ENCODE data around the gene TMEM151B. TPM values are rescaled to one million over a fixed set of nuclear protein-coding genes. Genes with fewer than 3 reads are reported as not detected.
"Not testable (repeated sequence)": the region's sequence is repeated elsewhere in the genome, so short reads cannot be mapped to it uniquely, and the experiment has no call there.

Gene TMEM151B
- polyA plus RNA-seq, 4 donors = 0.62 to 1.5 (median 1.1) TPM

DNA sequence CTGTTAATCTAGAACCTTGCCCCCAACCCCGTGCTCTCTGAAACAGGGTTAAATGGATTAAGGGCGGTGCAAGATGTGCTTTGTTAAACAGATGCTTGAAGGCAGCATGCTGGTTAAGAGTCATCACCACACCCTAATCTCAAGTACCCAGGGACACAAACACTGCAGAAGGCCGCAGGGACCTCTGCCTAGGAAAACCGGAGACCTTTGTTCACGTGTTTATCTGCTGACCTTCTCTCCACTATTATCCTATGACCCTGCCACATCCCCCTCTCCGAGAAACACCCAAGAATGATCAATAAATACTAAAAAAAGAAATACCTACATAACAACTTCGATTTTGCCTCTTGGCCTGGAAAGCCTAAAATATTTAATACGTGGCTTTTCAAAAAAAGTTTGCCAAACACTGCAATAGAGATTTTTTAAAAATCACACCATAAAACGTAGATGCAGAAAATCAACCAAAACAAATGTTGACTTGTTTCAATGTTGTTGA is 46.9 kb downstream of the TMEM151B start:
- not testable (repeated sequence) for DNase-seq (ENCODE audit: low read depth in 4 of 4, low spot score in 3 of 4)

- no peak for DNase-seq (ENCODE audit: low read depth in 4 of 4, low spot score in 3 of 4)
Measured at GRCh38 chr6:44321210-44321609, 51.0 kb downstream of the TMEM151B start.

DNA sequence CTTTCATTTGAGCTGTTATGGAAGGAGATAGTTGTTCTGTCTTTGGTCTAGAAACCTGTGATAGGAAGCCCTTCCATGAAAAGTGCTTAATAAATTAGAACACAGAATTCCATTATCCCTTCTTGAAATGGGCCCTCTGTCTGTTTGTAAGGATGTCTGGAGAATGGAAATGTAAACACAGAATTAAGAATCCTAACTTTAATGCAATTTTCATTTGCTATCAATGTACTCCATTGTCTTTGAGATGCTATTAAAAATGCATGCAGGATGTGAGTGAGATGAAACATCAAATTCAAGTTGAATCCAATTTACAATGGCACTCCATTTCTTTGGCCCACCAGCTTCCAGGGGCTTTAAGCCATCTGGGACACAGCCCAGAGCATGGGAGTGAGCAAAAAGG is 56.8 kb downstream of the TMEM151B start:
- DNase-seq (ENCODE audit: low read depth in 4 of 4, low spot score in 3 of 4) = no peak

DNA sequence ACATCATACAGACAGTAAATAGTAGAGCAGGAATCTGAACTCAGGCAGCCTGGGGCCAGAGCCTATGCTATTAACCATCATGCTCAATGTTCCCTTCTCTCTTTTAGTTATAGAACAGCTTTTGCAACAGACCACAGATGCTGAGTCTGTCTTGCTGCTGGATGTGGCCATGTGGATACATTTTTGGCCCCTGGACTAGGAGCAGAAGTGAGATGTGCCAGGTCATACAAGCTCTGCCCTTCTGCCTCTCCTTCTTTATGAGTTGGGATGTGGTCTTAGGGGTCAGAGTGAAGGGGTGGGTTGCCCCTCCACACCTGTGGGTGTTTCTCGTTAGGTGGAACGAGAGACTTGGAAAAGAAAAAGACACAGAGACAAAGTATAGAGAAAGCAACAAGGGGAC is 57.5 kb downstream of the TMEM151B start:
- DNase-seq (ENCODE audit: low read depth in 4 of 4, low spot score in 3 of 4) = no peak

DNA sequence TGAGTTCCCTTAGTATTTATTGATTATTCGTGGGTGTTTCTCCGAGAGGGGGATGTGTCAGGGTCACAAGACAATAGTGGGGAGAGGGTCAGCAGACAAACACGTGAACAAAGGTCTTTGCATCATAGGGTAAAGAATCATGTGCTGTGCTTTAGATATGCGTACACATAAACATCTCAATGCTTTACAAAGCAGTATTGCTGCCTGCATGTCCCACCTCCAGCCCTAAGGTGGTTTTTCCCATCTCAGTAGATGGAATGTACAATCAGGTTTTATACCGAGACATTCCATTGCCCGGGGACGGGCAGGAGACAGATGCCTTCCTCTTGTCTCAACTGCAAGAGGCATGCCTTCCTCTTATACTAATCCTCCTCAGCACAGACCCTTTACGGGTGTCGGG is 58.0 kb downstream of the TMEM151B start:
- DNase-seq (ENCODE audit: low read depth in 4 of 4, low spot score in 3 of 4) = not testable (repeated sequence)

DNA sequence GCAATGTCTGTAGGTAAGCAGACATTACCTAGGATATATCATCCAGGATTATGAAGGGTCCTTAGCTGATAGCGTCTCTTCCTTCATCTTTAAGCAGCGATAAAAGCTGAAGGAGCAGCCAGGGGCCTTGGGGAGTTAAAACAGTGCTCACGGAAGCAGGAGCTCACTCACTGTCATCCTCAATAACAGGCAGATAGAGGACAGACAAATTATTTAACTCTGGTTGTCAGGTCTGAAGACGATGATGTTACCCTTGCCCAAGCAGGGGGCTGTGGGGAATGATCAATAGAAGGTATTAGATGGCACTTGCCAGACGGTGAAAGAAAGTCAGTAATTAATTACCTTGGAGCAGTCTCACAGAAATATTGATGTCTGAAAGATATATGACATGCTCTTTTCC is 59.6 kb downstream of the TMEM151B start:
- no peak for DNase-seq (ENCODE audit: low read depth in 4 of 4, low spot score in 3 of 4)

DNA sequence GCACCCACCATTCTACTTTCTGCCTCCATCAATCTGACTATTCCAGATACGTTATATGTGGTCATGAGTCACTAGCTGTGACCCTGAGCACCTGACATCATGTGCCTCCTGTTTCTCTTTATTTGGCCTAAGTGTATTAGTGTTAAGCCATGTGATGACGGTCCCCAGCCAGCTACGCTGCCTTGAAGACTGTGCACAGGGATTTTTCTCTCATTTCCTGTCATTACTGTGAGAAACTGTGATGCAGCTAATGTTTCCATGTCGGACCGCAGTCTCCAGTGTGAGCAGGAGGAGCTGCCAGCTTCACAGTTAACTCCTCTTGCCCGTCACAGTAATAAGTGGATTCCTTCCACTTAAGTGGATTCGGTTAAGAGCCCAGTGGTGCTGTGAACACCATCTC is 62.3 kb downstream of the TMEM151B start:
- no peak for DNase-seq (ENCODE audit: low read depth in 4 of 4, low spot score in 3 of 4)

- DNase-seq (ENCODE audit: low read depth in 4 of 4, low spot score in 3 of 4) = no peak
Measured at GRCh38 chr6:44333273-44333919, 63.1 kb downstream of the TMEM151B start.

GRCh38 chr6:44333942-44334341 is 63.7 kb downstream of the TMEM151B start:
- DNase-seq (ENCODE audit: low read depth in 4 of 4, low spot score in 3 of 4) = no peak

- DNase-seq (ENCODE audit: low read depth in 4 of 4, low spot score in 3 of 4) = no peak
Measured at GRCh38 chr6:44335631-44336030, 65.4 kb downstream of the TMEM151B start.

- peak in 1 of 4 donors; percentile 51 for DNase-seq (ENCODE audit: low read depth in 4 of 4, low spot score in 3 of 4)
Measured at GRCh38 chr6:44338228-44339122, 68.2 kb downstream of the TMEM151B start.

DNA sequence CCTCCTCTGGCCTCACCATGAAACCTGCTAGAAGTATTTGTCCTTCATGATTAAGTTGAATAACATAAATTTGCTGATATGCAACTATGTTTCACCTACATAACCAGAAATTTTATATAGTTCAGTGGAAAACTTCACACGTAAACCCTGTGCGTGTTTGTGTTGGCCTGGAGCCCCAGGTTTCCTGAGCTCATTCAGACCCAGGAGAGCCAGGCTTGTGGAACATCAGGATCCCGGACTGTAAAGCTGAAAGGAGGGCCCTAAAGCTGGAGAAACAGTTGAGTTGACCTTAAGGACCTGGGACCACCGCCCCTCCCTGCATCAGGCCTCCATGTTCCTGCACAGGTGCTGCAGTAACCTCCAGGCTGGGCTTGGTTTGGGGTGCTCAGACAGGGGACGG is 69.1 kb downstream of the TMEM151B start:
- DNase-seq (ENCODE audit: low read depth in 4 of 4, low spot score in 3 of 4) = no peak

DNA sequence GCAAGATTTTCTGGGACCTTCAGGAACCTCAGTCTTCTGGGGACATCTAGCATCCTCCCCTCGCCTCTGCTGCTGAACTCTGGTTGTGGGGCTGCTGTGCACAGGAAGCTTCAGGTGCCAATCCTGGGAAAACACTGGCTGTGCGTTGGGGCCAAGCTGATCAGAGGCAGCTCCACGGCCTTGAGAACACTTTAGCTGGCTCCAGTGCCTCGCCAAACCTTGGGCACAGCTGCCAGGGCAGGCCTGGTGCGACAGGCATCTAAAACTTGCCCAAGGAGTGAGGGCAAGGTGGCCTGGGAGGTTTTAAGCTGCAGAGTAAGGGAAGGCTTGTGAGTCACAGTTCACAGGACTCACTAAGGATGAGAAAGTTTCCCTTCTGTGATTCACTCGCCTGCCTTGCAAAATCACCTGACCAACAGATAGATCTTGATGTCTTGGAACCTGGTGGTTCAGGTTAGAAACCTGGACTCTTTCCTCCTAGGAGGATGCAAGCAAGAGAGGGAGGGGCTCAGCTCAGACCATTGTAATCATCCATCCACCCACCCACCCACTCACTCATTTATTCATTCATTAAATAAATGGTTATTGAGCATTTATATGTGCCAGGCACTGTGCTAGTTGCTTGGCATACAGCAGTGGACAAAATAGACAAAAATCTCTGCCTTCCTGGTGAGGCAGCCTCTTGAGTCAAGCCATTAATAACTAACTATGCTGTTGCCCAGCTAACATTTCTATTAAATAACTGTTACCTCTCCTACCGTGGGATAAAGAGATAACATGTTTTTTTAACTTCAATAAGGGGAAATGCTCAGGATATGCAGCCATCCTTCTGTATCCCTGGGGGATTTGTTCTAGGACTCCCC is 69.7 kb downstream of the TMEM151B start:
- DNase-seq (ENCODE audit: low read depth in 4 of 4, low spot score in 3 of 4) = no peak

DNA sequence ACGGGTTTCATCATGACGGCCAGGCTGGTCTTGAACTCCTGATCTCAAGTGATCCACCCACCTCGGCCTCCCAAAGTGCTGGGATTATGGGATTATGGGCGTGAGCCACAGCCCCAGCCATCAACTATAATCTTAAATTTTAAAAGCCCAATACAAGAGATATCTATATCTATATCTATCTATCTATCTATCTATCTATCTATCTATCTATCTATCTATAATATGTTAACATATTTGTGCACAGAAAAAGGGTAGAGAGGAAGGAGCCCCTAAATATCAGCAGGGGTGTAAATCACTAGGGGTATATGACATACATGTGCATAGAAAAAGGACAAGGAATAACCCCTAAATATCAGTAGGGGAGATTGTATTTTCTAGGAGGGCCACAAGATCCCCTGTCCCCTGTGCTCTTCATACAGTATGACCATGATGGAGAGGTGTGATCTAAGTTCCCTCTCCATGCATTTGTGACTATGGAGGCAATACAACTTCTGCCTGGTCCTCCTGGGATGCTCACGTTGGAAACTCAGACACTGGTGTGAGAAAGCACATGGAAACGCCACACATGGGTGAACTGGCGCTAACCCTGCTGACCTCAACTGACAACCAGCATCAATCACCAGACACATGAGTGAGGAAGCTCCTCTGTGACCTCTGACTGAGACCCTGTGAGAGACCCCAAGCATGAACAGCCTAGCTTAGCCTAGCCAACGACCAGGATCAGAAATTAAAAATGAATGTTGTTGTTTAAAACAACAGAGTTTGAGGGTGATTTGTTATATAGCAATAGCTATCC is 71.0 kb downstream of the TMEM151B start:
- peak in 1 of 4 donors; percentile 42 for DNase-seq (ENCODE audit: low read depth in 4 of 4, low spot score in 3 of 4)

- DNase-seq (ENCODE audit: low read depth in 4 of 4, low spot score in 3 of 4) = no peak
Measured at GRCh38 chr6:44342052-44342451, 71.8 kb downstream of the TMEM151B start.

- peak in 1 of 4 donors; percentile 19 for DNase-seq (ENCODE audit: low read depth in 4 of 4, low spot score in 3 of 4)
Measured at GRCh38 chr6:44342489-44342888, 72.2 kb downstream of the TMEM151B start, which contains the start of gene SPATS1. SPATS1 (plus strand) TSS chr6:44342650; CDS start chr6:44343096, 446 bp downstream.

DNA sequence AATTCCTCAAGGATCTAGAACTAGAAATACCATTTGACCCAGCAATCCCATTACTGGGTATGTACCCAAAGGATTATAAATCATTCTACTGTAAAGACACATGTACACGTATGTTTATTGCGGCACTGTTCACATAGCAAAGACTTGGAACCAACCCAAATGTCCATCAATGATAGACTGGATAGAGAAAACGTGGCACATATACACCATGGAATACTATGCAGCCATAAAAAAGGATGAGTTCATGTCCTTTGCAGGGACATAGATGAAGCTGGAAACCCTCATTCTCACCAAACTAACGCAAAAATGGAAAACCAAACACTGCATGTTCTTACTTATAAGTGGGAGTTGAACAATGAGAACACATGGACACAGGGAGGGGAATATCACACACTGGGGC is 76.6 kb downstream of the TMEM151B start:
- not testable (repeated sequence) for DNase-seq (ENCODE audit: low read depth in 4 of 4, low spot score in 3 of 4)

- no peak for DNase-seq (ENCODE audit: low read depth in 4 of 4, low spot score in 3 of 4)
Measured at GRCh38 chr6:44349904-44350649, 79.8 kb downstream of the TMEM151B start.

GRCh38 chr6:44350650-44350994 is 80.4 kb downstream of the TMEM151B start:
- not testable (repeated sequence) for DNase-seq (ENCODE audit: low read depth in 4 of 4, low spot score in 3 of 4)

Data from left renal pelvis (tissue), 4 donors.